Stimulated activated CD4-positive, alpha-beta T cell treated with anti-CD3 and anti-CD28 coated beads, Interleukin-1b, Interleukin-23, amount 100 ng/mL, for 48 hours (primary cell): ENCODE data around the gene SLC25A21.

Experiments used
- DNase-seq: peaks from one replicate; pipeline ENCODE4 v3.0.0-alpha.2; 2020

The SLC25A21 gene

DNA sequence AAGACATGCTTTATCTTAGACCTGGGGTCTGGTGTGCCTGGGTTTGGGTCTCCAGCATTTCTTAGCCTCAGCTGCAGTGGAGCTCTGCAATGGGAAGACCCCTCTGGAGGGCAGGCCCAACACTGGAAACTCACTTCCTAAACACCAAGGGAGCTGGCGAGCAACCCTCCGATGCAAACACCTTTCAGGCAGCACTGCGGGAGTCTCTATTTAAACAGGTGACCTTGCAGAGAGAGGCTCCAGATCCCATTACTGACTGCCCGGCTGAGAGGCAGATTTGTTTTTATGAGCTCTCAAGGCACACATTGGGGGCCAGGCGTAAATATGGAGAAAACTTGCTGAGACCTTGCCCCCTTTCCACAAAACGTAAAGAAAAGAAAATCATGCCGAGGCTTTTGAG is 315.3 kb downstream of the SLC25A21 start:
- DNase-seq: no peak

DNA sequence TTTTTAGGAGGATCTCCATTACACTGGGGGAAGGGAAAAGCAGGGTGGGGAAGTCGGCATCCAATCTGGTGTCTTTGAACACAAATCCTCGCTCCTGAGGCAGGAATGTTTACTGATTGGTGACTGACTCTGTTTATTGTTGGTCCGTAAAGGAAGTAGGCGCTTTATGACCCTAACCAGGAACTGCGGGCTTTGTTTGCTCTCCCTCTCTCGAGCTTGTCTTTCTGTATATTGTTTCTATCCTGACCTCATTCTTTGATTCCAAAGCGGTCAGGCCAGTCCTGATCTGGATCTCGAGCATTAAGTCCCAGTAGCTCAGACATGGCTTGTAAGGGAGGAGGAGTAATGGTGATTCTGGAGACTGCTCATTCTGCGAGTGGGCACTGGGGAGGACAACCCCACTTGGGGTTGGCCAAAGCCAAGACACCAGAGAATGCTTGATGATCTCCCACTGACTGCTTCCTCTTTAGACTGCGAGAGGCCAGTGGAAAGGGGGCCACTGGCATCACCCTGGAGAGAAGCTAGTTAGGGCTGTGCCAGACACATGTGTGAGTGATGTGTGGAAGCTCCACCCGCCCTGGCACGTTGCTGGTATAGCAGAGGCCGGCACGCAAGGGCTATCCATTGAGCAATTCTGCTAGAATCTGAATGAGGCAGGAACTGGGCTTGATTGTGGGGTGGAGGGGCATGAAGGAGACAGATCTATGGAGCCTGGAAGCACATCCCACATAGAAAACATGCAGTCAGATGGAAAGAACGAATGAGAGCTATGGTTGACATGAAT is 316.1 kb downstream of the SLC25A21 start:
- DNase-seq: no peak

- no peak for DNase-seq
Observed at GRCh38 chr14:36855396-36855795, 317.0 kb downstream of the SLC25A21 start.

- DNase-seq: no peak
Observed at GRCh38 chr14:36852981-36853691, 319.3 kb downstream of the SLC25A21 start.

GRCh38 chr14:36848213-36848612 is 324.2 kb downstream of the SLC25A21 start:
- no peak for DNase-seq

GRCh38 chr14:36847366-36847765 is 325.0 kb downstream of the SLC25A21 start:
- no peak for DNase-seq

DNA sequence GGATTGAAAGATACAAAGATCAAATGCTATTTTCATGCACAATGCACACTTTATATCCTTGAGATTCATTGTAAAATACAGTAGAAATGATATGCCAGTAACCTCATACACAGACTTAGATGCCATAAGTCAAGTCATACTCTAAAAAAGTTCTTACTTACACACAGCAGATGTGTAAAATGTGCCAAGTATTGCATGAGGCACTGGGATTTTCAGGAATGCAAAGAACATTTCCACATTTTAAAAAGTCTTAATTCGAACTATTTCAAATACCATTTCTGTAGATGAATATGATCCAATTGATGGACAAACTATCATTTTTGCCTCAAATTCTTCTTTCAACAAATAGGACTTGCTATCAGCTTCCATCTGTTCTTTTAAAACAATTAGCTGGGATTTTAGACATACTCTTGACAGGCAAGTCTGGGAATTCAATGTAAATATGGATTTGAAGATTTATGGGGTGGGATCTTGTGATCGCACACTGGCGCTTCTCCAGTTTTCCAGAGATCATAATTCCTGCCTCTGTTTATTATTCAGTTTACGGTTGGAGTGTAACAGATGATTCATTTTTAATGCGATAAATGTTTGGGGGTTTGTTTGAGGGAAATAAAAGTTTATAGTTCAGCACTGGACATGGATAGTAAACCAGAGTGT is 326.9 kb downstream of the SLC25A21 start:
- DNase-seq: no peak

- DNase-seq: no peak
Observed at GRCh38 chr14:36844443-36845195, 327.8 kb downstream of the SLC25A21 start.

- no peak for DNase-seq
Observed at GRCh38 chr14:36843410-36843809, 329.0 kb downstream of the SLC25A21 start.

GRCh38 chr14:36835128-36835527 is 337.3 kb downstream of the SLC25A21 start:
- DNase-seq: no peak

- no peak for DNase-seq
Observed at GRCh38 chr14:36834293-36834692, 338.1 kb downstream of the SLC25A21 start.

- no peak for DNase-seq
Observed at GRCh38 chr14:36829547-36829946, 342.9 kb downstream of the SLC25A21 start.

DNA sequence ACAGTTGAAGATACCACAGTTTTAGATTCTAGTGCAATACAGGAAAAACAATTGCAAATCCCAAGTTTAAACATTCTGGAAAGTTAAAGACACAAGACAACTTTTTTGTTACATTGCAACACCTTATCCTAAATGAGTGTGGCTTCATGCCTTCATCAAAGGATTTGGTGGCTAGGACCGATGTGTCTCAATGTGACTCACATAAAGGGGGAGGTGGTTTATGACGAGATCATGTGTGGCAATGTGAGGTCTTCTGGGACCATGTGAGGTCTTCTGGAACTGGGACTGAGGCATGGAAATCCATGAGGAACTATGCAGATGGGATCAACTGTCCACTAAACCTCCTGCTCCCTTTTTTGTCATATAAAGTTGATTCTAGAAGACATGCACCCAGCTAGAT is 344.5 kb downstream of the SLC25A21 start:
- DNase-seq: no peak

GRCh38 chr14:36826614-36827013 is 345.8 kb downstream of the SLC25A21 start:
- no peak for DNase-seq

GRCh38 chr14:36824854-36825253 is 347.6 kb downstream of the SLC25A21 start:
- DNase-seq: no peak

DNA sequence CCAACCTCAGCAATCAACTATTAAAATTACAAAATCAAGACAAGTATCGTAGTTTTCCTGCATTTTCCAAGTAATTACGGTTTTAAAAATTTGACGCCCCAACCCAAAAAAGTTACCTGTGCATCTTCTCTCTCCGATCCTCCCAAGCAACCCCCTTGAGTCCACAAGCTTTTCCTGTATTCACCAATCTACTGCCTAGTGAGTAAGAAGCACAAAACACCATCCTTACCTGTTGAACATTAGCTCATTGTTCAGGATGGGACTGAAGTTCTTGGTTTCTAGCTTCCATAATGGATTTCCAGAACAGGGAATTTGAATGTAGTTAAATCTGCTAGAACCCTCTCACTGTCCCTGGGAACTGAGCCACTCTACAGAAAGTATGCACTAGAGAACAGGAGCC is 348.8 kb downstream of the SLC25A21 start:
- no peak for DNase-seq

DNA sequence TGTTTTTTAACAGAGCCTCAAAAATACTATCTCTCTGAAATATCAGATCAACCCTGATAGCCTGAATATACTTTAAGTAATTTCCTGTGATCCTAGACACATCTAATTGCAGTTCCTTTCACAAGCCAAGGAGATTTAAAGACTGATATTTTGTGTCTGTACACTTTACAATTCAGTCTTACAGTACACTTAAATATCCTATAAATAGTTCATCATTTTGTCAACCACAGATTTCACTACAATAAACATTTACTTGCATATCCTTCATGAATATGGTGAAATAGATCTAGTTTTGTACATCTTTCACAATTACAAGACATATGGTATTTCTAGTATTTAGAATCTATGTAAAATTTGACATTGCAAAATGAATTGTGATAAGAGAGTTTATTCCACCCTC is 349.7 kb downstream of the SLC25A21 start:
- no peak for DNase-seq

DNA sequence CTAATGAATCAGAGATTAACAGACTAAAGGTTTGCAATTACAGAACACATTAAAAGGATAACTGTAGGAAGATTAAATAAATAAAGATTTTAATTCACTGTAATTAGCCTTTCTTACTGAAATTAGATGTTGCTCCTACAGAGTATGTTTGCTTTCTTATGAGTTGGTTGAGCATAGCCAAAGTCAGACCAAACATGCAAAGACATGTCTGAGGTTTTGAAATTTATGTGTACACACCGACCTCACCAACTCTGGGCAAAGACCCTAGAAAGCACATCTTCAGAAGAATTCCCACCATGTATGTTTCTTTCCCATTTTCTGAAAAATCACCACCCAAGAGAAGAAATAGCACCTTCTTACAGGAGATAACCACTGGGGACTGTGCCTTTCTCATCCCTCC is 351.5 kb downstream of the SLC25A21 start:
- DNase-seq: no peak

DNA sequence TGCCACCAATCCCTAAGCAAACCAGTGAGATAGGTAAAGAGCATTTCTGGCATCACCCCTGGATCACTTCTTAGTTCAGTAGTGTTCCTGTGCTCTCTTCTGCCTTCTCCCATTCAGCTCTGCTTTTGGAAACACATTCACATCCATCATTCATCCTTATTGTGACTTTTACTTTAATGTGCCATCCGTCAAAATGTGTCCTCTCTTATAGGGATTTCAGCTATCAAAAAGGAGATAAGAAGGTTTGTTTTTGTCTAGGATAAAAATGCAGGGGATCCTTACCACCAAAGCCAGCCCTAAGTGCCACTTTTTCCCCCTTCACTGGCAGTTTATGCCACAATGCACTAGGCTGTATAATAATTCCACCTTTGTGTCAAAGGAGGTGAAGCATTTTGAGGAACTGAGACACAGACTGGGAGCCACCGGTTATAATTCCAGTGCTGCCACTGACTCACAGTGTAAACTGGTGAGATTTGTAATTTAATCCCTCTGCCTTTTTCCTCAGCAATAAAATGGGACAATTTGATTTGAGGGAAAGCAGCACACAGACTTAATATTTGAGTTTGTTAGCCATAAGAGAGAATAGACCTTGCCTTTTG is 352.2 kb downstream of the SLC25A21 start:
- DNase-seq: no peak

GRCh38 chr14:36818794-36819384 is 353.5 kb downstream of the SLC25A21 start:
- DNase-seq: no peak

GRCh38 chr14:36818246-36818645 is 354.2 kb downstream of the SLC25A21 start:
- DNase-seq: no peak
